GM21360 (cell line): ENCODE results near the gene ACAP2.

ENCODE experiments used
- ATAC-seq: cut with Tn5 transposase; IDR thresholded peaks from one replicate; pipeline ENCODE4 v1.9.1; 2021; ENCODE audit warnings: mild to moderate bottlenecking, moderate library complexity; ENCODE audit not compliant: unreplicated experiment

The ACAP2 gene

DNA sequence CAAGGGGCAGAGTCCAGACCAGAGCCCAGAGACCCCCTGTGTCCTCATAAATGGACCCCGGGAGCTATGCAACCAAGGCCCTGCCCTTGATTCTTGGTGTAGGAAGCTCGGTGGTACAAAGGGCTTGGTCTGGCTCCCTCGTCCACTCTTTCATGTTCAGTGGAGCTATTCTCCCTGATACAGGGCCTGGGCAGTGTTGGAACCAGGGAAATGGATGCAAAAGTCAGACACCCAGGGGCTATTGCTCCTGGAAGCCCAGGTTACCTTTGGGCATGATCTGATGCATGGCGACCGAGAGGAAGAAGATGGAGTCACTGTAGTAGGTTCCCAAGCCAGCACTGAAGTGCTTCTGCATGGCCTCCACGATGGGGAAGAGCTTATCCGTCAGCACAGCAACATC lies 216.4 kb downstream of the ACAP2 start:
- ATAC-seq = no peak

DNA sequence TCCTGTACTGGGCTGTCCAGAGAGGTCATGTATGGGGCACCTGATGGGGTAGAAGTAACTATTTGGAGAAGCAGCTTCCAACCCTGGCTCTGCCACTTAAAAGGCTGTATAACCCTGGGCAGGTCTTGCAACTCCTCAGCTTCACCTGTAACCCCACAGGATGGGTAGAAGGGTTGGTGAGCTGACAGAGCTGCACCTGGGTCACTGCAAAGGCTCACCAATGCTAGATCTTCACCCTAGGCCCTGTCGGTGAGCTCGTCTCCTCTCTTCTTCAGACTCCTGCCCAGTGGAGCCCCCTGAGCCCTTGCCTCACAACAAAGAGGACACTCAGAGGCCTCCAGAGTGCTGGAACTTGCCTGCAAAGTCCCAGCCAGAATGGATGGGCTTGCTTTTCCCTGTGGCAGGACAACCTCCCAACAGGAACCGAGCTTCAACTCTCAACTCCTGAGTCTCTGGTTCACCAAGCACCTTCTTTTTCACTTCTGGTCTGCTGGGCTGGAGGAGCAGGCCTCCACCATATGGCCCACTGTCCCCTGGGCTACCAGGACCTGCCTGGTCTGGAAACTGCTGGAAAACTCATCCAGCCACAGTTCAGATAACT lies 217.7 kb downstream of the ACAP2 start:
- ATAC-seq = no peak
